Heart left ventricle (tissue), 13 donors: ENCODE results near the gene ZDHHC1.

Source experiments
- POLR2A ChIP-seq, 2 donors: fragments of 450-650 bp; IDR thresholded peaks; one replicate each; pipeline ENCODE4 v1.6.1; 2017; ENCODE audit warnings: antibody characterized with exemption in 2 of 2, mild to moderate bottlenecking in 2 of 2, moderate library complexity in 2 of 2
- TF ChIP-seq, protein P1 (sequence below), 12 donors: fragments of 200-600 bp; sonication (generic) in 4 of 12; IDR thresholded peaks; one replicate each; pipeline versions ENCODE4 v1.5.0 to v1.8.0; 2018 to 2022; ENCODE audit warnings: antibody characterized with exemption in 12 of 12, mild to moderate bottlenecking in 5 of 12
- donor health status: ischemic (EF 13 %, LVEDD 7.1; RV severe dilation, severe dysfunction).
- donor health status: DM: no; HTN: yes; CAD: no.
- donor health status: DM: no; HTN: no; CAD: no.
- donor health status: ischemic (EF 25% LVEDD 6.9; RV normal size, moderate dysfunction).
- donor health status: ischemic (EF 25% LVEDD 5.7; RV mildly dilated, moderate dysfunction).
- donor health status: ischemic (EF 35%, LVEDD 5.7; RV mildly dilated, moderate dysfunction).
- donor health status: nonischemic (EF 11% LVEDD 7.7; RV severe dilation, severe dysfunction).
- donor health status: DM: yes; HTN: yes; CAD: no.
- donor health status: PGD.
- donor health status: ischemic (EF 29% LVEDD 5.4; RV normal size, mild dysfunction).
- donor health status: nonischemic (EF 23%, LVEDD 6.1; RV moderate dilation, normal function).

DNA sequence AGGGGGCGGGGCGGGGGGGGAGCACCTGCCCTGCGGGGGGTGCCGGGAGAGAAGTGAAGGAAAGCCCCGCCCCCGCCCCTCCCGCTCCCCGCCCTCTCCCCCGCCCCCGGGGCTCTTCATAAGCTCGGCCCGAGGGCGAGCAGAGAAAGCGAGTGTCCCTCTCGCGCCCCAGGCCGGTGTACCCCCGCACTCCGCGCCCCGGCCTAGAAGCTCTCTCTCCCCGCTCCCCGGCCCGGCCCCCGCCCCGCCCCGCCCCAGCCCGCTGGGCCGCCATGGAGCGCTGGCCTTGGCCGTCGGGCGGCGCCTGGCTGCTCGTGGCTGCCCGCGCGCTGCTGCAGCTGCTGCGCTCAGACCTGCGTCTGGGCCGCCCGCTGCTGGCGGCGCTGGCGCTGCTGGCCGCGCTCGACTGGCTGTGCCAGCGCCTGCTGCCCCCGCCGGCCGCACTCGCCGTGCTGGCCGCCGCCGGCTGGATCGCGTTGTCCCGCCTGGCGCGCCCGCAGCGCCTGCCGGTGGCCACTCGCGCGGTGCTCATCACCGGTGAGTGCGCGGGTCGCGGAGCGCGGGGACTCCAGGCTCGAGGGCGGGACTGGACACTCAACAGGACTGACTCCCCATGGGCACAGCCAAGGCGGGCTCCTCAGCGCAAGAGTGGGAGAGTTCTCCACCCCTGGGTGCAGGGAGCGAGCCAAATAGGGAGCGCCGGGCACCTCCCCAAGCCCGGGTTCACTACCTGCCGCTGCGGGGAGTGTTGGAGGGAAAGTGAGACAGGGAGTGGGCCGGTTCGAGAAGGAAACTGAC is 14.9 kb upstream of the ZDHHC1 start, which contains the start of gene HSD11B2:
- TF ChIP-seq, protein P1, sequence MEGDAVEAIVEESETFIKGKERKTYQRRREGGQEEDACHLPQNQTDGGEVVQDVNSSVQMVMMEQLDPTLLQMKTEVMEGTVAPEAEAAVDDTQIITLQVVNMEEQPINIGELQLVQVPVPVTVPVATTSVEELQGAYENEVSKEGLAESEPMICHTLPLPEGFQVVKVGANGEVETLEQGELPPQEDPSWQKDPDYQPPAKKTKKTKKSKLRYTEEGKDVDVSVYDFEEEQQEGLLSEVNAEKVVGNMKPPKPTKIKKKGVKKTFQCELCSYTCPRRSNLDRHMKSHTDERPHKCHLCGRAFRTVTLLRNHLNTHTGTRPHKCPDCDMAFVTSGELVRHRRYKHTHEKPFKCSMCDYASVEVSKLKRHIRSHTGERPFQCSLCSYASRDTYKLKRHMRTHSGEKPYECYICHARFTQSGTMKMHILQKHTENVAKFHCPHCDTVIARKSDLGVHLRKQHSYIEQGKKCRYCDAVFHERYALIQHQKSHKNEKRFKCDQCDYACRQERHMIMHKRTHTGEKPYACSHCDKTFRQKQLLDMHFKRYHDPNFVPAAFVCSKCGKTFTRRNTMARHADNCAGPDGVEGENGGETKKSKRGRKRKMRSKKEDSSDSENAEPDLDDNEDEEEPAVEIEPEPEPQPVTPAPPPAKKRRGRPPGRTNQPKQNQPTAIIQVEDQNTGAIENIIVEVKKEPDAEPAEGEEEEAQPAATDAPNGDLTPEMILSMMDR (IDR thresholded peaks at IDR 0.05), result peak in 2 of 12 donors; percentile 5 to 12
- TF ChIP-seq POLR2A (IDR thresholded peaks at IDR 0.05), result no peak
